Heart left ventricle (tissue), 13 donors: ENCODE results near the gene MICAL2.

Experiments
- CTCF ChIP-seq, 12 donors: fragments of 200-600 bp; sonication (generic) in 4 of 12; IDR thresholded peaks; one replicate each; pipeline versions ENCODE4 v1.5.0 to v1.8.0; 2018 to 2022; ENCODE audit warnings: antibody characterized with exemption in 12 of 12, mild to moderate bottlenecking in 5 of 12
- POLR2A ChIP-seq, 2 donors: fragments of 450-650 bp; IDR thresholded peaks; one replicate each; pipeline ENCODE4 v1.6.1; 2017; ENCODE audit warnings: antibody characterized with exemption in 2 of 2, mild to moderate bottlenecking in 2 of 2, moderate library complexity in 2 of 2
- donor health status: ischemic (EF 13 %, LVEDD 7.1; RV severe dilation, severe dysfunction).
- donor health status: DM: no; HTN: yes; CAD: no.
- donor health status: DM: no; HTN: no; CAD: no.
- donor health status: ischemic (EF 25% LVEDD 6.9; RV normal size, moderate dysfunction).
- donor health status: ischemic (EF 25% LVEDD 5.7; RV mildly dilated, moderate dysfunction).
- donor health status: ischemic (EF 35%, LVEDD 5.7; RV mildly dilated, moderate dysfunction).
- donor health status: nonischemic (EF 11% LVEDD 7.7; RV severe dilation, severe dysfunction).
- donor health status: DM: yes; HTN: yes; CAD: no.
- donor health status: PGD.
- donor health status: ischemic (EF 29% LVEDD 5.4; RV normal size, mild dysfunction).
- donor health status: nonischemic (EF 23%, LVEDD 6.1; RV moderate dilation, normal function).

GRCh38 chr11:12243911-12244550 is 133.6 kb downstream of the MICAL2 start:
- TF ChIP-seq POLR2A (IDR thresholded peaks at IDR 0.05) = no peak
- no peak for TF ChIP-seq CTCF (IDR thresholded peaks at IDR 0.05)
